Measurements from ENCODE around the gene WDFY1.

Gene WDFY1

DNA sequence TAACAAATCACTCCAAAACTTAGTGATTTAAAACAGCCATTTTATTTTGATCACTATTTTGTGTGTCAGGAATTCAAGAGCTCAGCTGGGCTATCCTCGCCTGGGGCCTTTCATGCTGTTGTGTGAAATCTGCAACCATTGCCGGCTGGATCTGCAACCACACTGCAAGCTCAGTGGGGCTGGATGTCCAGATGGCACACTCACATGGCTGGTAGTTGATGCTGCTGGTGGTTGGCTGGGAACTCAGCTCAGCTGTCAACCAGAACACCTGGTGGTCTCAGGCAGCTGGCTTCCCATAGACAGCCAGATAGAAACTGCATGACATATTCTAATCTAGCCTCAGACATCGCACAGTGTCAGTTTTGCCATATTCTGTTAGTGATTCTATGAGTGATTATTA, 77.1 kb downstream of the WDFY1 start:
- H3K4me3 ChIP-seq (ENCODE audit: low read depth, low read length) = no peak overlapping the region
- TF ChIP-seq, protein P1, sequence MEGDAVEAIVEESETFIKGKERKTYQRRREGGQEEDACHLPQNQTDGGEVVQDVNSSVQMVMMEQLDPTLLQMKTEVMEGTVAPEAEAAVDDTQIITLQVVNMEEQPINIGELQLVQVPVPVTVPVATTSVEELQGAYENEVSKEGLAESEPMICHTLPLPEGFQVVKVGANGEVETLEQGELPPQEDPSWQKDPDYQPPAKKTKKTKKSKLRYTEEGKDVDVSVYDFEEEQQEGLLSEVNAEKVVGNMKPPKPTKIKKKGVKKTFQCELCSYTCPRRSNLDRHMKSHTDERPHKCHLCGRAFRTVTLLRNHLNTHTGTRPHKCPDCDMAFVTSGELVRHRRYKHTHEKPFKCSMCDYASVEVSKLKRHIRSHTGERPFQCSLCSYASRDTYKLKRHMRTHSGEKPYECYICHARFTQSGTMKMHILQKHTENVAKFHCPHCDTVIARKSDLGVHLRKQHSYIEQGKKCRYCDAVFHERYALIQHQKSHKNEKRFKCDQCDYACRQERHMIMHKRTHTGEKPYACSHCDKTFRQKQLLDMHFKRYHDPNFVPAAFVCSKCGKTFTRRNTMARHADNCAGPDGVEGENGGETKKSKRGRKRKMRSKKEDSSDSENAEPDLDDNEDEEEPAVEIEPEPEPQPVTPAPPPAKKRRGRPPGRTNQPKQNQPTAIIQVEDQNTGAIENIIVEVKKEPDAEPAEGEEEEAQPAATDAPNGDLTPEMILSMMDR (IDR thresholded peaks at IDR 0.05; ENCODE audit: low read depth, low read length) = no peak
- in situ Hi-C loops (cut with HindIII; ENCODE audit: low sequenced_read_pairs) = no loop called here
- no peak for DNase-seq (ENCODE audit: low read depth, low spot score)

- no peak overlapping the region for H3K4me3 ChIP-seq (ENCODE audit: low read depth, low read length)
- no peak for DNase-seq (ENCODE audit: low read depth, low spot score)
- TF ChIP-seq, protein P1 (IDR thresholded peaks at IDR 0.05; ENCODE audit: low read depth, low read length) = no peak
- in situ Hi-C loops (cut with HindIII; ENCODE audit: low sequenced_read_pairs) = no loop called here
Measured at GRCh38 chr2:223865907-223866508, 79.1 kb downstream of the WDFY1 start.

DNA sequence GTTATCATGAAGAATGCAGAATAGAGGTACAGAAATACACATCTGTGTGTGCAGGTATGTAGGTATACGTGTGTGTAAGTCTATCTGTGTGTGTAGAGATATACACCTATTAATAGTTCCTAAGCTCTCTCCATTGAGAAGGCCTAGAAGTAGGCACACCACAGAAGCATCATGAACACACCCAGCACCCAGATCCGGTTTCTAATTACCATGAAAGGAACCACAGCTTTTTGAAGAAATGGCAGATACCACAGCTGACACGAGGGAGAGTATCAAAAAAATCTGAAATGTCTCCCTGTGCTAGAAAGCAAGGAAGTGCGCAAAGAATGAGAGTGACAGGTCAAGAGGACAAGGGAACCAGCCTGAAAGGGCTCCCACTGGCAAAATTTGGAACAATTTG, 80.0 kb downstream of the WDFY1 start:
- no peak overlapping the region for H3K4me3 ChIP-seq (ENCODE audit: low read depth, low read length)
- DNase-seq (ENCODE audit: low read depth, low spot score) = no peak
- in situ Hi-C loops (cut with HindIII; ENCODE audit: low sequenced_read_pairs) = no loop called here
- TF ChIP-seq, protein P1 (IDR thresholded peaks at IDR 0.05; ENCODE audit: low read depth, low read length) = no peak

DNA sequence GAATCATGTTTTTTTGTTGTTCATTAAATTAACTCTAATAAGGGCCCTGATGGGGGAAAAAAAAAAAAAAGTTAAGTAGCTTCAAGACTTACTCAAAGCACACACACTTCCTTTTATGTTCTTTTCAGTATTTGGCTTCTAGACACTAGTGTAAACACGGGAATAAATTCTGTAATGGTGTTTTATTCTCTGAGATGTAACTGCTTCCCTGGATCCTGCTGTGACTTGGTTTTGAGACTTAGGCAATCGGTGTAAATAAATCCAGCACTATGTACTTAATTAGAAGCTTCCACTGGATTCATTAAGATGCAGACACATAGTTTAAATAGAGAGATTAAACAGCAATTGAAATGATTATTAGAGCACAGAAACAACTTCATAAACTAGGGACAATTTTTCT, 81.6 kb downstream of the WDFY1 start:
- in situ Hi-C loops (cut with HindIII; ENCODE audit: low sequenced_read_pairs) = no loop called here
- no peak for DNase-seq (ENCODE audit: low read depth, low spot score)
- H3K4me3 ChIP-seq (ENCODE audit: low read depth, low read length) = no peak overlapping the region
- TF ChIP-seq, protein P1 (IDR thresholded peaks at IDR 0.05; ENCODE audit: low read depth, low read length) = no peak

- in situ Hi-C loops (cut with HindIII; ENCODE audit: low sequenced_read_pairs) = no loop called here
- DNase-seq (ENCODE audit: low read depth, low spot score) = peak; percentile 59
- no peak overlapping the region for H3K4me3 ChIP-seq (ENCODE audit: low read depth, low read length)
- TF ChIP-seq, protein P1 (IDR thresholded peaks at IDR 0.05; ENCODE audit: low read depth, low read length) = no peak
Measured at GRCh38 chr2:223860809-223861738, 84.1 kb downstream of the WDFY1 start.

GRCh38 chr2:223859070-223859469, 86.1 kb downstream of the WDFY1 start:
- no peak overlapping the region for H3K4me3 ChIP-seq (ENCODE audit: low read depth, low read length)
- in situ Hi-C loops (cut with HindIII; ENCODE audit: low sequenced_read_pairs) = no loop called here
- DNase-seq (ENCODE audit: low read depth, low spot score) = no peak
- TF ChIP-seq, protein P1 (IDR thresholded peaks at IDR 0.05; ENCODE audit: low read depth, low read length) = no peak

Measured in astrocyte of the spinal cord (primary cell).